PFSK-1 (cell line): ENCODE data around the gene OPN1SW.

Experiments used
- FOXP2 ChIP-seq: optimal IDR thresholded peaks from 2 replicates; pipeline ENCODE3; 2011; ENCODE audit warnings: borderline replicate concordance, control low read depth, inconsistent platforms; ENCODE audit not compliant: insufficient read depth; ENCODE audit errors: extremely low read length, extremely low read depth
- POLR2AphosphoS5 ChIP-seq: IDR thresholded peaks from 2 replicates; pipeline ENCODE4 v1.6.1; 2012; ENCODE audit warnings: low read depth, mild to moderate bottlenecking, control low read depth, low read length, moderate library complexity
- SIN3A ChIP-seq: IDR thresholded peaks from 2 replicates; pipeline ENCODE4 v1.6.1; 2012; ENCODE audit warnings: mild to moderate bottlenecking, low read length, moderate library complexity, borderline replicate concordance; ENCODE audit not compliant: insufficient read depth
- TAF1 ChIP-seq: IDR thresholded peaks from 2 replicates; pipeline ENCODE4 v1.6.1; 2012; ENCODE audit warnings: low read length, control low read depth, borderline replicate concordance; ENCODE audit not compliant: insufficient read depth
- TF ChIP-seq, protein P1 (sequence below), 2 experiments: IDR thresholded peaks; 2 replicates each; pipeline versions ENCODE4 v1.6.1 to v1.8.0; 2011 to 2012; ENCODE audit warnings: low read depth in 2 of 2, low read length in 2 of 2, control low read depth in 1 of 2, inconsistent platforms in 1 of 2, mild to moderate bottlenecking in 1 of 2, moderate library complexity in 1 of 2; ENCODE audit not compliant: insufficient read depth in 1 of 2

Gene OPN1SW

DNA sequence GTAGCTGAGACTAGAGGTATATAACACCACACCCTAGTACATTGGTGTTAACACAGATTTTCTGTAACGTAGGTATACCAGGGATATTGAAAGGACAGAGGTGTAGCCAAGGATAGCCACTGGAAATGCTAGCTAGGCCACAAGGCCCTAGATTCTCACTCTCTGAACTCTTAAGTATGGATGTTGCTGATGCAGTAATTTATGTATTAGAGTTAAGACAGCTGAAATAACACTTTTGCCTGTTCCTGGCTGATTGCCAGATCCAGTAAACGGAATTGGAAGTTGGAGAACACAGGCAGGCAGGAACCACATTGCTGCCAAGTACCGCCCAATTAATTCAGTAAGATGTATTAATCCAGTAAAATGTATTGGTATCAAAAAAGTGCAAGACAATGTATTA lies 34.6 kb downstream of the OPN1SW start:
- TF ChIP-seq POLR2AphosphoS5 (0 out of 2 replicates have a peak, but pooled peaks have one; percentile 25), SIN3A (no peak), TAF1 (no peak), FOXP2 (no peak)
- TF ChIP-seq, protein P1, sequence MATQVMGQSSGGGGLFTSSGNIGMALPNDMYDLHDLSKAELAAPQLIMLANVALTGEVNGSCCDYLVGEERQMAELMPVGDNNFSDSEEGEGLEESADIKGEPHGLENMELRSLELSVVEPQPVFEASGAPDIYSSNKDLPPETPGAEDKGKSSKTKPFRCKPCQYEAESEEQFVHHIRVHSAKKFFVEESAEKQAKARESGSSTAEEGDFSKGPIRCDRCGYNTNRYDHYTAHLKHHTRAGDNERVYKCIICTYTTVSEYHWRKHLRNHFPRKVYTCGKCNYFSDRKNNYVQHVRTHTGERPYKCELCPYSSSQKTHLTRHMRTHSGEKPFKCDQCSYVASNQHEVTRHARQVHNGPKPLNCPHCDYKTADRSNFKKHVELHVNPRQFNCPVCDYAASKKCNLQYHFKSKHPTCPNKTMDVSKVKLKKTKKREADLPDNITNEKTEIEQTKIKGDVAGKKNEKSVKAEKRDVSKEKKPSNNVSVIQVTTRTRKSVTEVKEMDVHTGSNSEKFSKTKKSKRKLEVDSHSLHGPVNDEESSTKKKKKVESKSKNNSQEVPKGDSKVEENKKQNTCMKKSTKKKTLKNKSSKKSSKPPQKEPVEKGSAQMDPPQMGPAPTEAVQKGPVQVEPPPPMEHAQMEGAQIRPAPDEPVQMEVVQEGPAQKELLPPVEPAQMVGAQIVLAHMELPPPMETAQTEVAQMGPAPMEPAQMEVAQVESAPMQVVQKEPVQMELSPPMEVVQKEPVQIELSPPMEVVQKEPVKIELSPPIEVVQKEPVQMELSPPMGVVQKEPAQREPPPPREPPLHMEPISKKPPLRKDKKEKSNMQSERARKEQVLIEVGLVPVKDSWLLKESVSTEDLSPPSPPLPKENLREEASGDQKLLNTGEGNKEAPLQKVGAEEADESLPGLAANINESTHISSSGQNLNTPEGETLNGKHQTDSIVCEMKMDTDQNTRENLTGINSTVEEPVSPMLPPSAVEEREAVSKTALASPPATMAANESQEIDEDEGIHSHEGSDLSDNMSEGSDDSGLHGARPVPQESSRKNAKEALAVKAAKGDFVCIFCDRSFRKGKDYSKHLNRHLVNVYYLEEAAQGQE (IDR thresholded peaks at IDR 0.05; ENCODE audit: insufficient read depth in 1 of 2, low read depth in 2 of 2, low read length in 2 of 2) = no peak

DNA sequence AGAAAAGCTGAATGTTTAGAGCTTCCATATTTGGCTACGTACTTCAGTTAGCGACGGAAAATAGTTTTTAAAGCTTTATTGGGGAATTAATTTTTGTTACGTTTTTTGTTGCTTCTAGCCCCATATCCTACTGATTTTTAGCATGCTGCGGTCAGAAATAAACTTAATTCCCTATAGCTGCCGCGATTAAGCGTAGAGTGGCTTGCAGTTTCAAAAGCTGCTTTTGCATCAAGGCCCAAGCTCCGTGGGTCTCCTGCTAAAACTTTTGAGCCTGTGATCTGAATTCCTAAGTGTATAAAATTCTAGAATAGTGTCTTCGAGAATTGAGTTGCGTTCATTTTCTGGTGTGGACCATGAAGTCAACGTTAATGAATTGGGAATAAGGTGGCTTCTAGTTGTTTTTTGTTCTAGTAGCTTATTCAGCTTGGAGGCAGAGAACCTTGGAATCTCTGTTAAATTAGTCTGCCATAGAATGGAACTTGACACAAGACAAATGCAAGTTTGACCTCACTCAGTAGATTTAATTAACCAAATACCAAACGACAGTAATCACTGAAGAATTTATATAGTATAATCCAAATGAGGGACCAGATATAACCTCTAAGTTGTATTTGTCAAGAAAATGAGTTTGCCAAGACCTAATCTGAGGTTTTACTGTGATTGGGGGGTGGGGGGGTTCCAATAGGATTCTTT lies 35.5 kb downstream of the OPN1SW start:
- TF ChIP-seq, protein P1 (IDR thresholded peaks at IDR 0.05; ENCODE audit: insufficient read depth in 1 of 2, low read depth in 2 of 2, low read length in 2 of 2) = no peak
- TF ChIP-seq FOXP2 (no peak), SIN3A (no peak), TAF1 (no peak), POLR2AphosphoS5 (no peak)

DNA sequence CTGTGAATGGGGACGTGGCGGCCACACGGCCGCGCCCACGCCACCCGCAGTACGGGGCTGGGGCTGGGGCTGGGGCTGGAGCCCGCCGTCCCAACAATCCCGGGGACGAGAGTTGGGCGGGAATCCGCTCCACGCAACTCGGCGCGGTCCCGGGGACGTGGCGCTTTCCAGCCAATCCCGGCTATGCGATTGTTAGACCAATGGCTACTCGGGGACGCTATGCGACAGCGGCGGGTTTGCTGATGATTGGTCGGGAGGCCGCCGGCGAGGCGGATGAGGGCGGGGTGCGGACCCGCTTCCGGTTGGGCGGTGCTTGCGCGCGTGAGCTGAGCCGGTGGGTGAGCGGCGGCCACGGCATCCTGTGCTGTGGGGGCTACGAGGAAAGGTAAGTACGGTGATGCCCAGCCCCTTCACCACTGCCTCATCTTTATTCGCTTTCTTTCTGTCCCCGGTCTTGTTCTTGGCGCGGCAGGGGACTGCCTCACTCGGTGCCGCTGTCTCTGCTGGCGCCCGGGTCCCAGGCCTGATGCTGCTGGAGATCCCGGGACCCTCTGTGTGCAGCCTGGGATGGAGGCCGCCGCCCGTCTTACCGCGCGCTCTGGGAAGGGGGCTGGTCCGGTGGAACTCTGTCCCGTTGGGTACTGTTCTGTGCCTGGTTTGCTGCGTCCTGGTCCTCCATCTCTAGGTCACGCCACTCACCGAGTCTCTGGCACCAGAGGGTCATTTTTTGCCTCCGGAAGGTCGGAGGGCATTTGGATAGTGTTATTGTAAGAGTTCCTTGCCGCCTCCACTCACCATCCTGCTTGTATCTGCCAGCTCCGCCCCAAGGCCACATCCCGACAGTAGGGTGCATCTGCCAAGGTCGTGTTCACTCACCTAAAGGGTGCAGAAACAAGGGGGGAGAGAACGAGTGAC lies 36.3 kb downstream of the OPN1SW start, which contains the start of gene CALU:
TSS of gene CALU (plus strand) at position 312 of the 915 bp plus-strand sequence. CDS start 9,225 bp downstream, outside the sequence.
- TF ChIP-seq SIN3A (no peak; the same call in 1 of the 2 replicates), TAF1 (0 out of 2 replicates have a peak, but pooled peaks have one; percentile 17), POLR2AphosphoS5 (peak; percentile 94), FOXP2 (peak; percentile 81)
- TF ChIP-seq, protein P1 (IDR thresholded peaks at IDR 0.05; ENCODE audit: insufficient read depth in 1 of 2, low read depth in 2 of 2, low read length in 2 of 2) = no peak

DNA sequence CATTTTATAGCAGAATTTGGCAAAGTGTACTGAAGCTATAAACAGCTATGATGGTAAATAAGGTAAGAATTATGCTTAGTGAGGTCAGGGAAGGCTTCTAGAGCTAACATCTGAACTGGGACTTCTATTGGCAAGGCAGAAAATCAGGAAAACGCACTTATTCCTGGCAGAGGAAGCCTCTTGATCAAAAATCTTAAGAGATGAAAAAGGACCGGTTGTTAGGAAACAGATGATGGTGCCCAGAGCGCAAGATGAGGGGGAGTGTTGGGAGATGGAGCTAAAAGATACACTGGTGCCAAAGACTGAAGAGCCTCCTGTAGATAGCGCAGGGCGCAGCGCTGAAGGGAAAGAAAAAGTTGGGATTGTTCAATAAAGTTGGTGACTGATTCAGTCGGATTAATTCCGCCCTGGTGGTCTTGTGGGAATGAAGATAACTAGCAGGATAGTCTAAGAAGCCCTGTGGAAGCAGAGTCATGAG lies 37.0 kb downstream of the OPN1SW start:
- TF ChIP-seq POLR2AphosphoS5 (no peak), SIN3A (0 out of 2 replicates have a peak, but pooled peaks have one; percentile 36)
- TF ChIP-seq, protein P1 (IDR thresholded peaks at IDR 0.05; ENCODE audit: insufficient read depth in 1 of 2, low read depth in 2 of 2, low read length in 2 of 2) = no peak
